ENCODE results near the gene IGFBP7.

The IGFBP7 gene, protein sequence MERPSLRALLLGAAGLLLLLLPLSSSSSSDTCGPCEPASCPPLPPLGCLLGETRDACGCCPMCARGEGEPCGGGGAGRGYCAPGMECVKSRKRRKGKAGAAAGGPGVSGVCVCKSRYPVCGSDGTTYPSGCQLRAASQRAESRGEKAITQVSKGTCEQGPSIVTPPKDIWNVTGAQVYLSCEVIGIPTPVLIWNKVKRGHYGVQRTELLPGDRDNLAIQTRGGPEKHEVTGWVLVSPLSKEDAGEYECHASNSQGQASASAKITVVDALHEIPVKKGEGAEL

DNA sequence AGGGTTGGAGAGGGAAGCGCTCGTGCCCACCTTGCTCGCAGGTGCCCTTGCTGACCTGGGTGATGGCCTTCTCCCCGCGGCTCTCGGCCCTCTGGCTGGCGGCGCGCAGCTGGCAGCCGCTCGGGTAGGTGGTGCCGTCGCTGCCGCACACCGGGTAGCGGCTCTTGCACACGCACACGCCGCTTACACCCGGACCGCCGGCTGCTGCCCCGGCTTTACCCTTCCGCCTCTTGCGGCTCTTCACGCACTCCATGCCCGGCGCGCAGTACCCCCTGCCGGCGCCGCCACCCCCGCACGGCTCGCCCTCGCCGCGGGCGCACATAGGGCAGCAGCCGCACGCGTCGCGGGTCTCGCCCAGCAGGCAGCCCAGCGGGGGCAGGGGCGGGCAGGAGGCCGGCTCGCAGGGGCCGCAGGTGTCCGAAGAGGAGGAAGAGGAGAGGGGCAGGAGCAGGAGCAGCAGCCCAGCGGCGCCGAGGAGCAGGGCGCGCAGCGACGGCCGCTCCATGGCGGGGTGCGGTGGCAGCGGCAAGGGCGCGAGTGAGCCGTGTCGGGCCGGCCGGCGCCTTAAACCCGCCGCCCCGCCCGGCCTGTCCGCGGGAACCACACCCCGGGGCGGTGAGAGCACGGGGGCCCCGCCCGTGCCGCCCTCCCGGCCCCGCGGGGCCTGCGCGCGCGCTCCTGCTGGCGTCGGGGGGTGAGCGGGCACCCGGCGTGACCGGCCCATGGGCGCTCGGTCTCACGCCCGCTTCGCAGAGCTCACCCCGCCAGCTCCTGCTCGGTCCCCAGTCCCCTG lies at the start of gene IGFBP7:
Gene IGFBP7, minus strand, starts transcription at position 539 of the 793 bp plus-strand sequence. Its CDS starts 34 bp downstream, at position 505.
- peak; percentile 78 for DNase-seq (ENCODE audit: low spot score)

DNA sequence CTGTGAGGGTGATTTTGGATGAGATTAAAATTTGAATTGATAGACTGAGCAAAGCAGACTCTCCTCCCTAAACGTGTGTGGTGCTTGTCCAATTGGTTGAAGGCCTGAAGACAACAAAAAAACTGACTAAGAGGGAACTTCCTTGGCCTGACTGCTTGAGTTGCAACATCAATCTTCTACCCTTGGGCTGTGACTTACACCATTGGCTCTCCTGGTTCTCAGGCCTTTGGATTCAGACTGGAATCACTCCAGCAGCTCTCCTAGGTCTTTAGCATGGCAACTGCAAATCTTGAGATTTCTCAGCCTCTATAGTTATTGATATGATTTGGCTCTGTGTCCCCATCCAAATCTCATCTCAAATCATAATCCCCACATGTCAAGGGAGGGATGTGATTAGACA lies 49.7 kb upstream of the IGFBP7 start:
- no peak for DNase-seq (ENCODE audit: low spot score)

DNA sequence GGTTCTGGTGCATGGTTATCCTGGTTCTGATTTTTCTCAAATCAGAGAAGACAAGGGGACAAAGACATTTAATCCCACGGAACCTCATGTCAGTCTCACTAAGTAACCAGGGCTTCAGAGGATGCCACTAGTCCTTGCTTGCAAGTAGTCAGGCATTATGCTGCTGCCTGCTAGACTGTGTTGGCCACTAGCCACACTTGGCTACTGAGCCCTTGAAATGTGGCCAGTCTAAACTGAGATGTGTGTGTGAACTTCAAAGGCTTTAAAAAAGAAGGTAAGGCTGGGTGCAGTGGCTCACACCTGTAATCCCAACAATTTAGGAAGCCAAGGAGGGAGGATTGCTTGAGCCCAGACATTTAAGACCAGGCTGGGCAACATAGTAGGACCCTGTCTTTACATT lies 48.6 kb upstream of the IGFBP7 start:
- DNase-seq (ENCODE audit: low spot score): no peak

DNA sequence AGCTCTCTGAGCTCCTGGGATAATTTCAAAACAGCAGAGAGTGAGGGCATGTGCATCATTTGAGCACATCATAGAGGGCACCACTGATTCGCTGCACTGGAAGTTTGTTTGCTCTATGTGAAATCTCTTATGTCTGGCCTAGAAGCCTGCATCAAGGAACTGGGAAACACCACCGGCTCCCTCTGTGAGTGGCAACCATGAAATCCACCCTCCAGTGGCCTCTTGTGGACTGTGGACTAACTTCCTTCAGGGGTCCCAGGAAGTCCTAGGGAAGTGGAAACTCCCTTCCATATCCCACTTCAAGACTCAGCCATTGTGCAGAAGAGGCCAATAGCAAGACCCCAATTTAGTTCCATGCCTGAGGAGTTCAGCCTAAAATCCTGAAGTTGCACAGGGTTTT lies 48.0 kb upstream of the IGFBP7 start:
- DNase-seq (ENCODE audit: low spot score): peak; percentile 8

DNA sequence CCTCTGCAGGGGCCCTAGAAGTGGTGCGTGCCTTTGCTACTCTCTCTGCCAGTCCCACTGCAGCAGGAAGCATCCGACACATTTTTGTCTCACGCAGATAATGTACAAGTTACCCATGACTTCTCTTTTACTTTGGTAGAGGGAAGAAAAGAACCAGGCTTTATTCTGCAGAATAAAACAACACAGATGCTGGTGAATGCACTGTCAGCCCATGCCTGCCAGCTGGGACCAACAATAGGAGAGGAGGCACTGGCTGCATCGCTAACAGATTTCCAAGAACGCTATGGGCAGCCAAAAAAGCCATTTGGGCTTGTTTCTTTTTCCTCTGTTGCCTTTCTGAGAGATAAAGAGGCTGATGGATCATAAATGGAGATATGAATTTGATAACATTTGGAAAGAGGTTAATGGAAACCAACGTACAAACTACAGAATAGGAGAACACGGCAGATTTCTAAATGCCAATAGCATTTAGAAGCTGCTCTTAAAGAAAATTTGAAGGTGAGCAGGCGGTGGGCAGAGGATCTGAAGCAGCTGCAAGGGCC lies 47.5 kb upstream of the IGFBP7 start:
- DNase-seq (ENCODE audit: low spot score): no peak

DNA sequence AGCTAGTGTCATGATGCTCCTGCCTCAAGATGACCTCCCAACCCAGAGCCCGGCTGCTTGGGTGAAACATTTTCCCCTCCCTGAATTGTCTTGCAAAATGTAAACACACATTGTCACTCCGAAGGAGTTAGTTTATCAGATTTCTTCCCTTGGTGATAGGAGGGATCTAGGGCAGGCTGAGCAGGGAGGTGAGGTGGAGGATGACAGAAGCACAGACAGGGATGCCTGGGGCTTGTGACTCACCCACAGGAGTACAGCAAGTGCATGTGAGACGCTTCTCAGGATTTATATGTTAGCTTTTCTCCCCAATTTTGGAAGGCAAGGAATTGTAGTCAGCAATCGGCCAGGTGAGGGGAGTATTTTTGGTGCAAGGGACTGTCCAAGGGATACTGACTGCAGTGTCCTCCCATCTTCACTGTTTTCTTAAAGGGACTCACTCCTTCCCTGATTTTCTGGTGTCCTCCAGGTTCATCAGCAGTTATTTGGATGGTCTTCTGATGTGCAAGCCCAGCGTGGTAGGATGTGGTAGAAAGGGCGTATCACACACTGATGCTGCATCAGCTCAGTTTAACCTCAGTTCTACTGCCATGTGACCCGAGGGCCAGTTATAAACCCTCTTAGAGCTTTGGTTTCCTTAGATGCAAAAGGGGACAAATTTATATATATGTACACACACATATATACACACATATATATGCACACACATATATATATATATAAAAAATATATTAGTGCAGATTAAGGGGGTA lies 46.2 kb upstream of the IGFBP7 start:
- peak; percentile 53 for DNase-seq (ENCODE audit: low spot score)

DNA sequence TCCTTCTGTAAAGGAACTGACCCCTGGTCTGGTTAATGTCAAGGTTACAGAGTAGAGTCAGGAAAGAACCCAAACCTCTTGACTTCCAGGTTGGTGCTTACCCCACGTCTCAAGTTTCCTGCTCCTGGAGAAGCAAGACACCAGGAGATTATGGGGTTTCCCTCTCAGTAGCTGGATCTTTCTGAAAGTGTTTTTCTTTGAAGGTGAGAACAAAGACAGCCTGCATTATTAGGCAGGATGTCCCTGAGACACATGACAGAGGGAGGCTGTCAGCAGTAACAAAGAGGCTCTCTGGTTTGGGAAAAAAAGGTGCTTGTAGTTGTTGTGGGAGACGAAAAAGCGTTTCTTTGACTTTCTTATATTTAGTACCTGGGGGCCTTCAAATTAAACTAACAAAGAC lies 44.7 kb upstream of the IGFBP7 start:
- DNase-seq (ENCODE audit: low spot score): no peak

DNA sequence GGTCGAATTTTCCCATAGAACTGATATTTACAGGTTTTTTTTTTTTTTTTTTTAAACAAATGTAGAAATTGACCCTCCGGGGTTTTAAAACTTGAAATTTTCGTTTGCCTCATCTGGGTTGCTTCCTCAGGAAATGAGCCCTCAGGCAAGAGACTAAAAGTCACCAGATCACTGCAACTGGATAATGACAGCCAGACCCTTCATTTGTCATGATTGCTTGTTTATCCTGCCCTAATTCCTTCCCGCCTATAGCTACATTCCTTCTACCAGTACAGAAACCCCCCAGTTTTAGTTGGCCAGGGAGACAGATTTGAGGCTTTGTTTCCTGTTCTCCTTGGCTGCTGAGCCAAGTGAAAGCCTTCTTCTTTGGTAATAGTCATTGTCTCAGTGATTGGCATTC lies 44.0 kb upstream of the IGFBP7 start:
- DNase-seq (ENCODE audit: low spot score): no peak

DNA sequence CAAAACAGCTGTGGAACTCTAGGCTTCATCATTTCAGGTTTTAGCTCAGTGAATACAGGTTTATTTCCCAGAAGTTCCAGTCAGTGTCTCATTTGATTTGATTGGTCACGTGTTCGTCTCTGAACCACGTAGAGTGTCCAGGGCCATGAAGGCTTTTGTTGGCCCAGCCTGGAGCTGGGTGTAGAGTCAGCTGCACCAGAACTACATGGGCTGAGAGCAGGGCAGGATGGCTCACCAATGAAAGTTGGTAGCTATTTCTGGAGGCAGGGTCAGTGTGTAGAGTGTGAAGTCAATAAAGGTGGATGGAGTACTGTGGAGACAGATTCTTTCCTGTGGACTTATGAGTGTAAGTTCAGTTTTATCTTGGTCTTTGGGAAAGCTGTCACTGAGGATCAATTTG lies 43.0 kb upstream of the IGFBP7 start:
- DNase-seq (ENCODE audit: low spot score): no peak

DNA sequence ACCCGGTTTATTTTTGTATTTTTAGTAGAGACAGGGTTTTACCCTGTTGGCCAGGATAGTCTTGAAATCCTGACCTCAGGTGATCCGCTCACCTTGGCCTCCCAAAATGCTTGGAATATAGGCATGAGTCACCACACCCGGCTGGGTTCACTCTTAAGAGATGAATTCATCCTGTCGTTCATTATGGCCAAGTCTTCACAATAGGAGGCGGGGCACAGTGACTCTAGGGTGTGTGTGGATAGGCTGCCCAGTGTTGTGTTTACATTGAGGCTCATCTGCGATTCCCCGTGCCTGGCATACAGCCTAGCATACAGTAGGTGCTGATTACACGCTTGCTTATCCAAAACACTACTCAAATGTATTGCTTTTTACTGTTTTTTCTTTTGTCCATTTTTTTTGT lies 41.3 kb upstream of the IGFBP7 start:
- peak; percentile 56 for DNase-seq (ENCODE audit: low spot score)

DNA sequence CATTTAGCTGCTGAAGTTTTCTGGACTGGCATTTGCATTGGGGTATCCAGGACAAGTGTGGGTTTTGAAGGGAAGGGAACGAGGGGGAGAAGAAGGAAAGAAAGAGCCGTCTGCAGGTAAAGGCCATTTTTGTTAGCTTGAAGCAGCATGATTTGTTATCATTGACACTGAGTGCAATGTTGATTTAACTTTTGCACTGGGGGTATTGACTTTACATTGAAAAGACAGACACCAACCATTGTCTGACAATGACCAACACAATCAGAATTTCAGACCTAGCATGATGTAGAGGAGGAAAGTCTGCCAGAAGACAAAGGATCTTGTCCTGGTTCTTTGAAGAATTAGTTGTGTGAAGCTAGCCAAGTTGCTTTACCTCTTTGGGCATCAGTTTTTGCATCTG lies 39.6 kb upstream of the IGFBP7 start:
- no peak for DNase-seq (ENCODE audit: low spot score)

DNA sequence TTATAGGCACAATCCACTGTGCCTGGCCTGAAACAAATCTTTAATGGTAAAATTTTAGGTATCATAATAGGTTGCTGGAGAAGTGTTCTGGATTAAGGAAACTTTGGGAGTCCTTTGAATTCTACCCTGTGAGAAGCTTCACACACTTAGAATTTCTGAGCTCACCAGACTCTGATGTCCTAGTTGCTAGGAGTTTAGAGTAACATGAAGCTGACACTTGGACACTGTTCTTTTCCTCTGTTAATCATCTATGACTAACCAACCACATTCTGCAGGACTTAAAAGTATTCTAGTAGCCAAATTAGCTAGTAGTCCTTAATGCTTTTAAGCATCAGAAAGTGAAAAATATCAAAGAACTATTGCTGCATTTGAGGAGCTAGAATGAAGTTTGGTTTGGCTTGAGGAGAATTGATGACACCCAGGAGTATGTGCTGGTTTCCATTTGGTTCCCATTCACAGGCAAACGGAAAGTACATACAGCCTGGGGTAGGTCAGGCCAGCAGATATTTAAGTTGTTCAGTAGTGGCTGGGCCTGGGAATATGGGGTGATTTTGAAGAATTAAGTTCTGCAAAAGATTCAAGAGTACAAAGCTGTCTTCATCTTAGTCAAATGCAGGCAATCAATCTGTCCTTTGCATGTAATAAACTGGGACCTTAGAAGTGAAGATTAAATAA lies 38.8 kb upstream of the IGFBP7 start:
- DNase-seq (ENCODE audit: low spot score): peak; percentile 85

DNA sequence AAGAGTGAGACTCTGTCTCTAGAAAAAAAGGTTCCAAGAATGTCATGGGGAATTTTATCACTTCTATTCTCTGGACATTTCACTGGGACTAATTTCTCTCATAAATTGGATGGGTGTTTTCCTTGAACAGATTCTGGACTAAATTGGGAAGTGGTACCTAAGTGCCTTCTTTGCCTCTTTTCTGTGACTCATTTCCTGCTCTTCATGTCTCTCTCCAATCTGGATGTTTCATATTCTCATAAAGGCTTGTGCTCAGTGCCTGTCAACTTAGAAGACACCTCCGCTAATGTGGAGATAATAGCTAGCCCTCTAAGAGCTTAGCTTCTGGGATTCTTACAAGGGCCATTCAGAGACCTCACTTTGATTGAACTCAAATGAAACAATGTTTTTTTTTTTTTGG lies 38.0 kb upstream of the IGFBP7 start:
- DNase-seq (ENCODE audit: low spot score): peak; percentile 14

DNA sequence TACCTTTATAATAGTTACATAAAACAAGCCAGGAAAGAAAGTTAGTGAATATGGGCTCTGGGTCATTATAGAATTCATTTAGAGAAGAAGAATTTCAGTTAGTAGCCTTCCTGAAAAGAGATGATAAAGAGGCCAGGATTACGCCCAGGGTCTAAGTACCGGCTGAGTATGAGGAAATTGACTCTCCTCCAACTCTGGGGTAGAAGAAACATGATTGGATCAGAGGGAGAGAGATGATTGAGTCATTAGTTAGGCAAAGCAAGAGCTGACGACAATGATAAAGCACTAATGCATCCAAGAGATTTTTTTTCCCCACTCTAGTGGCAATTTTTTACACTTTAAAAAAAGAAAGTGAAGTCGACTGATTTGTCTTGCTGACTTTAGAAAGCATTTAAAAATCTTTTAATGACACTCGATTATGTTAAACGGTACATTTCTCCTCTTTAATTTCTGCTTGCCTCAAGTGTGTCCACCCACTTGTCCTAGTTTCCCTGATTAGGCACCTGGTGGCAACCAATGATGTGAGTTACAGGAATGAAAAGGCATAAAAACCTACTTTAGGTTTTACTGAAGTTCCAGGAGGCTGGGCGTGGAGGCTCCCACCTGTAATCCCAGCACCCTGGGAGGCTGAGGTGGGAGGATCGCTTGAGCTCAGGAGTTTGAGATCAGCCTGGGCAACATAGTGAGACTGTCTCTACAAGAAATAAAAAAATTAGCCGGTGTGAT lies 37.3 kb upstream of the IGFBP7 start:
- DNase-seq (ENCODE audit: low spot score): peak; percentile 66

DNA sequence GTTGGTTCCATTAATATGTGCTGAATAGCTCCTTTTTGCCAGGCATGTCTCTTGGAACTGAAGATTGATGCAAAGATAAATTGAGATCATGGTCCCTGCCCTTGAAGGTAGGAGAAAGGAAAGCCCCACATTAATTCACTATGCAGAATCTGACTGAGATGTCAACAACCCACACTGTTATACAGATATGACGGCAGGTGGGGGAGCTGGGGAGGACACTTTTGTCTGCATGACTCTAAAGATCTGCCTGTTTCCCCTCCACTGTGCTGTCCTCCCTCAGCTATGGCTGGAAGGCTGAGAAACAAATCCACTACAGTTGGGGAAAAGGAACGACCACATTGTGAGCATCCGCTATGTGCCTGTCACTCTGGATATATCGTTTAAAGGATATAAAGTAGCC lies 36.3 kb upstream of the IGFBP7 start:
- no peak for DNase-seq (ENCODE audit: low spot score)

DNA sequence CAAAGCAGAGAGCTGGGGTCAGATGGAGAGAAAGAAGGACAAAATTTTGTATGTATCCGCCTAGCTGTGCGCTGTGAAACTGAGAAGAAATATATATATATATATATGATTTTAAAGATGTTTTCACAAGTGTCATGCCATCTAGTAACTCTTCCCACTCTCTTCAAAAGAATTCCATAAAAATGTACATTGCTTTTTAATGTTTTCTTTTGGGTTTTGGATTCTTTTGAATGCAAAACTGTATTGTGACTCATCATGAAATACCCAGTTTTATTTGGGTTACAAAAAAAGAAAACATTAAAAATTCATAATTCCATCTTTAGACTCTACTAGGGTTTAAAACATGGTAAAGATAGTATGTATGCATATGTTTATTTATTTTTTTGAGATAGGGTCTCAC lies 34.3 kb upstream of the IGFBP7 start:
- no peak for DNase-seq (ENCODE audit: low spot score)

DNA sequence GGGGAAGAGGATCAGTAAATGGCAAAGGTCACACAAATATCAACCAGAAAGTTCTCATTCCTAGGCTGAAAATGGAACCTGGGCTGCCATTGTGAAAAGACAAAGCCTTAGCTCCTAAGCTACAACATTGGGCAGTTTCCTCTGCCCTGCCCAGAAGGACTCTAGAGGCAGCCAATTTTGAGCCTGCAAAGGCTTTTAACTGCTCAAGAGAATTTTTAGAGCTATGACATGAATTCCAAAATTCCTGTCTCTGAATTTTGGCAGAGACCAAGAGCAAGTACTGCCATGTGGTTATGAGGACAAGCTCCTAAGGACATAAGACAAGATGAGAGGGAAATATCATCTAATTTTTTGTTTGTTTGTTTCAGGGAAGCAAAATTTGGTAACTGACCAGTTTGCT lies 29.6 kb upstream of the IGFBP7 start:
- DNase-seq (ENCODE audit: low spot score): no peak

DNA sequence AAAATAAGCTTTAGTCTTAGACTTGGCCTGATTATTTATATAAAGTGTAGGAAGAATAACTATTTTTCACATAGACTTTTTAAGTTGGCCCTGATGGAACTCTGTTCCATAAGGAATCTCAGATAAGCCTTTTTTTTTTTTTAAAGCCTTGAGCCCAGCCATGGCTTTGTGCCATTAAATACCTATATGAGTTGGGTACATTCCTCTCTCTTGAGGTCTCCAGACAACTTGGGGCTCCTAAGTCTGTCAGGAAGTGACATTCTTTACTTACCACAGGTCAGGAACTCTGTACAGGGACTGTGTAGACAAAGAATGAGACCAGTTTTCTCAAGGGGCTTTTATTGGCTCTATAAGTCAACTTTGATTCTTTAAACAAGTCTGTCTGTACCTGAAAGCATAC lies 27.1 kb upstream of the IGFBP7 start:
- peak; percentile 68 for DNase-seq (ENCODE audit: low spot score)

DNA sequence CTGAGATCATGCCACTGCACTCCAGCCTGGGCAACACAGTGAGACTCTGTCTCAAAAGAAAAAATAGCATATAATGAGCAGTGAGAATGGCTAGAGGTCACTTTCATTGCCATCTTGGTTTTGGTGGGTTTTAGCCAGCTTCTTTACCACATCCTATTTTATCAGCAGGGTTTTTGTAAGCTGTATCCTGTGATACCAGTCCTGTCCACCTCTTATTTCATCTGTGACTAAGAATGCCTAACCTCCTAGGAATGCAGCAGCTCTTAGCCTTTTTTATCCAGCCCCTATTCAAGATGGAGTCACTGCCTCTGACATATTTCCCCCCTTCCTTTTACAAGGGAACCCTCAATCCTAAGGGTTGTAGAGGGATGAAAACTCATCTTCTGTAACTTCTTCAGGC lies 26.1 kb upstream of the IGFBP7 start:
- peak; percentile 85 for DNase-seq (ENCODE audit: low spot score)

DNA sequence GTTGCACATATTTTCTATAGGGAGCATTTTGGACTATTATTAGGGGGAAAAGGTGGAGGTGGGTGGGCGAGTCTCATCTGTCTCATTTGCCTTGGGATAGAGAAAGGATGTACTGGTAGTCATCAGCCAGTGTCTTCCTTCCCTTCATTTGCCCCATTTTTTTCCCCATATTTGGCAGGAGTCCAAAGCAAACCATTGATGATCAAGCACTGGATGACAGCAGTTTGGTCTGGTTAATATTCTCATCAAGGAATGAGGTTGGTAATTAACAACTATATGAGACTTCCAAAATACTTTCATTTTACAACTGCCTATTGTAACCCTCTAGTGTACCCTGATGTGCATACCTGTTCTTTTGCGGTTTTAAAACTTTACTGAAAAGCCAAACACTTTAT lies 22.6 kb upstream of the IGFBP7 start:
- peak; percentile 86 for DNase-seq (ENCODE audit: low spot score)
